Astrocyte (in vitro differentiated cells and primary cell): ENCODE data around the gene HOXA5.

ENCODE experiments used
- CTCF ChIP-seq: IDR thresholded peaks from 2 replicates; pipeline ENCODE4 v1.5.1; 2011; ENCODE audit warnings: low read depth, mild to moderate bottlenecking, inconsistent platforms, low read length, moderate library complexity; ENCODE audit not compliant: insufficient read depth
- EZH2 ChIP-seq: IDR thresholded peaks from 2 replicates; pipeline ENCODE4 v1.6.1; 2012; ENCODE audit warnings: mild to moderate bottlenecking, low read length, inconsistent platforms; ENCODE audit not compliant: insufficient read depth

- TF ChIP-seq CTCF (no peak), EZH2 (peak; percentile 46)
Observed at GRCh38 chr7:27189295-27189996, 46.0 kb upstream of the HOXA5 start.
